ENCODE data around the gene MYO1D. TPM values are rescaled to one million over a fixed set of nuclear protein-coding genes. Genes with fewer than 3 reads are reported as not detected.

Gene MYO1D
- total RNA-seq, 1 donor from 2014 or later, result 18.0 TPM

GRCh38 chr17:32479074-32479617, 397.8 kb downstream of the MYO1D start:
- H3K9me3 Mint-ChIP-seq (ENCODE audit: unreplicated experiment), result no peaks in the 10 kb centered on the region
- H3K4me3 Mint-ChIP-seq (ENCODE audit: unreplicated experiment), result no peak overlapping the region
- H3K4me1 Mint-ChIP-seq (ENCODE audit: low read depth, unreplicated experiment), result peaks cover 4% of the 10 kb centered on the region
- Histone ChIP-seq H2AFZ (ENCODE audit: low read depth, low read length) (no peak overlapping the region), H3K79me2 (ENCODE audit: insufficient read depth, low read length) (no peaks in the 10 kb centered on the region), H3K9me3 (ENCODE audit: insufficient read depth, low read depth, low read length) (no peaks in the 10 kb centered on the region), H3K4me2 (ENCODE audit: low read length) (no peak overlapping the region), H3K36me3 (ENCODE audit: insufficient read depth, low read length) (peaks cover 78% of the 10 kb centered on the region), H3K4me3 (ENCODE audit: insufficient read depth, low read depth, low read length) (no peak overlapping the region), H3K27ac (ENCODE audit: low read depth, low read length) (no peak overlapping the region), H4K20me1 (ENCODE audit: insufficient read depth, low read length) (peaks cover 76% of the 10 kb centered on the region), H3K4me1 (ENCODE audit: insufficient read depth, low read length) (peaks cover 7% of the 10 kb centered on the region), H3K9ac (ENCODE audit: low read length) (no peak overlapping the region), H3K27me3 (ENCODE audit: insufficient read depth, low read length) (no peaks in the 10 kb centered on the region)
- H3K27ac Mint-ChIP-seq (ENCODE audit: unreplicated experiment), result peak overlapping the region; percentile 43
- no peaks in the 10 kb centered on the region for H3K27me3 Mint-ChIP-seq (ENCODE audit: low read depth, unreplicated experiment)
- DNase-seq (ENCODE audit: low read depth), result no peak
- TF ChIP-seq EZH2 (IDR thresholded peaks at IDR 0.05; ENCODE audit: insufficient read depth, low read length), result no peak
- TF ChIP-seq CTCF (IDR thresholded peaks at IDR 0.05; ENCODE audit: insufficient read depth, low read depth, low read length), result no peak
- no peak for FAIRE-seq
- peaks cover 16% of the 10 kb centered on the region for H3K36me3 Mint-ChIP-seq (ENCODE audit: low read depth, unreplicated experiment)

GRCh38 chr17:32477220-32477619, 399.7 kb downstream of the MYO1D start:
- TF ChIP-seq EZH2 (IDR thresholded peaks at IDR 0.05; ENCODE audit: insufficient read depth, low read length) (no peak), CTCF (IDR thresholded peaks at IDR 0.05; ENCODE audit: insufficient read depth, low read depth, low read length) (no peak)

GRCh38 chr17:32475258-32475657, 401.7 kb downstream of the MYO1D start:
- Histone ChIP-seq H3K79me2 (ENCODE audit: insufficient read depth, low read length) (peaks cover 10% of the 10 kb centered on the region), H3K36me3 (ENCODE audit: insufficient read depth, low read length) (peaks cover 84% of the 10 kb centered on the region), H3K4me3 (ENCODE audit: insufficient read depth, low read depth, low read length) (no peak overlapping the region), H3K27ac (ENCODE audit: low read depth, low read length) (no peak overlapping the region), H2AFZ (ENCODE audit: low read depth, low read length) (no peak overlapping the region), H3K27me3 (ENCODE audit: insufficient read depth, low read length) (no peaks in the 10 kb centered on the region), H3K4me1 (ENCODE audit: insufficient read depth, low read length) (no peaks in the 10 kb centered on the region), H3K4me2 (ENCODE audit: low read length) (no peak overlapping the region), H3K9me3 (ENCODE audit: insufficient read depth, low read depth, low read length) (no peaks in the 10 kb centered on the region), H3K9ac (ENCODE audit: low read length) (no peak overlapping the region), H4K20me1 (ENCODE audit: insufficient read depth, low read length) (peaks cover 73% of the 10 kb centered on the region)
- no peak overlapping the region for H3K4me3 Mint-ChIP-seq (ENCODE audit: unreplicated experiment)
- peaks cover 26% of the 10 kb centered on the region for H3K36me3 Mint-ChIP-seq (ENCODE audit: low read depth, unreplicated experiment)
- FAIRE-seq (no peak), DNase-seq (ENCODE audit: low read depth) (no peak)
- no peak for TF ChIP-seq CTCF (IDR thresholded peaks at IDR 0.05; ENCODE audit: insufficient read depth, low read depth, low read length)
- no peak for TF ChIP-seq EZH2 (IDR thresholded peaks at IDR 0.05; ENCODE audit: insufficient read depth, low read length)
- no peaks in the 10 kb centered on the region for H3K4me1 Mint-ChIP-seq (ENCODE audit: low read depth, unreplicated experiment)
- H3K27ac Mint-ChIP-seq (ENCODE audit: unreplicated experiment), result no peak overlapping the region
- H3K9me3 Mint-ChIP-seq (ENCODE audit: unreplicated experiment), result no peaks in the 10 kb centered on the region
- no peaks in the 10 kb centered on the region for H3K27me3 Mint-ChIP-seq (ENCODE audit: low read depth, unreplicated experiment)

More at GRCh38 chr17:32477220-32477619, 399.7 kb downstream of the MYO1D start:
- H3K27ac ChIP-seq (ENCODE audit: low read depth, low read length), result no peak overlapping the region
- H3K27me3 ChIP-seq (ENCODE audit: insufficient read depth, low read length), result no peaks in the 10 kb centered on the region
- H2AFZ ChIP-seq (ENCODE audit: low read depth, low read length), result no peak overlapping the region
- H3K79me2 ChIP-seq (ENCODE audit: insufficient read depth, low read length), result peaks cover 2% of the 10 kb centered on the region
- no peaks in the 10 kb centered on the region for H3K4me1 Mint-ChIP-seq (ENCODE audit: low read depth, unreplicated experiment)
- H3K9me3 Mint-ChIP-seq (ENCODE audit: unreplicated experiment), result no peaks in the 10 kb centered on the region
- no peak overlapping the region for H3K27ac Mint-ChIP-seq (ENCODE audit: unreplicated experiment)
- peaks cover 19% of the 10 kb centered on the region for H3K36me3 Mint-ChIP-seq (ENCODE audit: low read depth, unreplicated experiment)
- H3K27me3 Mint-ChIP-seq (ENCODE audit: low read depth, unreplicated experiment), result no peaks in the 10 kb centered on the region
- no peak overlapping the region for H3K4me2 ChIP-seq (ENCODE audit: low read length)
- no peak overlapping the region for H3K4me3 Mint-ChIP-seq (ENCODE audit: unreplicated experiment)
- DNase-seq (ENCODE audit: low read depth), result no peak
- H3K9me3 ChIP-seq (ENCODE audit: insufficient read depth, low read depth, low read length), result no peaks in the 10 kb centered on the region
- peaks cover 83% of the 10 kb centered on the region for H3K36me3 ChIP-seq (ENCODE audit: insufficient read depth, low read length)
- no peaks in the 10 kb centered on the region for H3K4me1 ChIP-seq (ENCODE audit: insufficient read depth, low read length)
- H4K20me1 ChIP-seq (ENCODE audit: insufficient read depth, low read length), result peaks cover 65% of the 10 kb centered on the region
- H3K9ac ChIP-seq (ENCODE audit: low read length), result no peak overlapping the region
- H3K4me3 ChIP-seq (ENCODE audit: insufficient read depth, low read depth, low read length), result no peak overlapping the region
- FAIRE-seq, result no peak
